HG02870 (cell line): ENCODE measurements around the gene FANK1.
A peak's percentile ranks its signal among the peaks of the same experiment; 100 is the strongest.

Experiments
- ATAC-seq: cut with Tn5 transposase; IDR thresholded peaks from one replicate; pipeline ENCODE4 v1.9.1; 2021; ENCODE audit warnings: mild to moderate bottlenecking, moderate library complexity; ENCODE audit not compliant: unreplicated experiment

The FANK1 gene

DNA sequence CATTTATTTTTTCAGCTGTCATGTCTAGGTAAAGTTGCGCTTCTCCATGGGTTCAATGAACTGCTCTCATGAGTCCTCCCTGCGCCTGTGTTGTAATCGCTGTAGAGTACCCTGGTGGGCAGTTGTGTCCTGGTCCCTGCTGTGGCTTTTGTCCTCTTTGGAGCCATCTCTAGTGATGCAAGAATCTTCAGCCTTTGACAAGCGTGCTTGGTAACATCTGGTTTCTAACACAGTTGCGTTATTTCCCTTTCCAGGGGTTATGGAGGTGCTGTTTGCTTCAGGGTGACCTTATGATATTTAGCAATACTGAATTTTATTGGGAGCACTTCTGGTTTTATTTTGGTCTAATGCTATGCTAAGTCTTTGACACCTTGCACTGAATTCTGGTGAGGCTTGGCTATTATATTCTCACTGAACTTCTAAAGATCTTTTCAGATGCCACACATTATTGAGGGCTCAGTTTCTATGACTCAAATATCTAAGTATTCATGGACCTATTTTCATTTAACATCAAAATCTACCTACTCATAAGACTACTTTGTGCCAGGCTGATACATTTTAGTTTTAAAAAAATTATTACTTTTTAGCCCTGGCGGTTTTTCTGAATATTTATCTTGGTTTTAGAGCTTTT lies 88.6 kb downstream of the FANK1 start:
- no peak for ATAC-seq

DNA sequence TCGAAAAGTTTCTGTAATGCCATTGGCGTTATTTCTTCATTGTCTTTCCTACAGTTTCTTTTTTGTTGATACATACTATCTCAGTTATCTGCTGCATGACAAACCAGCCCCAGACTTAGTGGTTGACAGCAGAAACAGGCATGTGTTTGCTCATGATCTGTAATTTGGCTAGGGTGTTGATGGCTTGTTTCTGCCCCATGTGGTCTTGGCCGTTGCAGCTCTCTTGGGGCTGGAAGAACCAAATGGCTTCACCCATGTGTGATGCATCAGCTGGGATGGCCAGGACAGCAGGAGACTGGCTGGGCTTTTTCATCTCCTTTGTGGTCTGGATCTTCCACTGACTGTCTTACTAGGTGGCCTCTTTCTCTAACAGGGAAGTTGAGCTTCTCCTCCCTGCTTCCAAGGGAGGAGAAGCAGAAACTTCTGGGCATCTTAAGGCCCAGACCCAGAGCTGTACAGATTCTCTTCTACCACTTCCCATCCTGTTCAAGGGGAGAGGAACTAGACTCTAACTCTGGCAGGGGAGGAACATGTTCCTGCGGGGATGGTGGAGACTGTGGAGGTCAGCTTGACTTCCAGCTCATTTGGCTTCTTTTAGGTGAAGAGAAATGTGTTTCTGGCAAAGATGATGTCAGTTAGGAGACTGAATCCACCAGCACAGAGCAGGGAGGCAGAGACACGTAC lies 89.3 kb downstream of the FANK1 start:
- ATAC-seq: no peak

DNA sequence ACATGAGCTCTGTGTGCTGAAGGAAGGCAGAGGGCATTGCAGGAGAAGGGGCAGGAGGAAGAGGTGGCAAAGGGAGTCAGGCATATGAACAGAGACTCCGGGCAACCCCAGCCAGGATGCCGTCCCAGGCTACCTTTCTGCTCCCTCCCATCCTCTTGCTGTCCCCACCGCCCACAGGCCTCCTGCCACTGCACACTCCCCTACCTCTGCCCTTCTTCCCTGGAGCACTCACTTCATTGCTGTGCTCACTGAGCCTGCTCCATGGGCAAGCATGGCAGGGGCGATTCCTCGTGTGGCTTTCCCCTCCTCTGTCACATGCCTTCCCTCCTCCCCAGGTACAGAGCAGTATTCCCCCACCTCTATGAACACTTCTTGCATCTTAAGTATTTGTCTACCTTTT lies 93.4 kb downstream of the FANK1 start:
- no peak for ATAC-seq

DNA sequence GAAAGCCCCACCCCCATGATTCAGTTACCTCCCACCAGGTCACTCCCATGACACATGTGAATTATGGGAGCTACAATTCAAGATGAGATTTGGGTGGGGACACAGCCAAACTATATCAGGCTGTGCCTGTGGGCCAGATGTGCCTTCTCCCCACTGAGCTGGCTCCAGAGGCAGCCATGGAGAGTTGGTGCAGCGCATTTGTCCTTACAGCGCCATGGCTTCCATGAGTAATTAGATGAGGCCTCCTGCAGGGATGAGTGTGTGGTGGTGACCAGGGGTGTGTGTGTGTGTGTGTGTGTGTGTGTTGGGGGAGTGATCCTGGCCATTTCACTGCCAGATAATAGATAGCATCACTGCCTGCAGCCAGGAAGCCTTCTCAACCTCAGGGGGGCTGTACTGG lies 94.6 kb downstream of the FANK1 start:
- no peak for ATAC-seq

DNA sequence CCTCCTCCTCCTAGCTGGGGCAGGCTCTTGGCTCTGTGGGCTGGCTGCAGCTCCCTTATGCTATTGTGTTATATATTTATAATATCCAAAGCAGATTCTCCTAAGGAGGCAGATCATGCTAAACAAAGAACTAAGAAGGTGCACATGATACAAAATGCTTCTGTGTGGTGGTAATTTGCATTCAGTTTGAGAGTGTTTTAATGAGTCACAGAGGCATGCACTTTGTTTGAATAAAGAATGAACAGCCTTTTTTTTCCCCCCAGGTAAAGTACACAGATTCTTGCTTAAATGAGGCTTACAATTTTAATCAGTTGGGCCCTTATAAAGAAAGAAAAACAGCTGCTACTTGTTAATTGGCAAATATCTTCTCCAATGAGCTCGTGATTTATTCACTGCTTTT lies 95.0 kb downstream of the FANK1 start:
- no peak for ATAC-seq

DNA sequence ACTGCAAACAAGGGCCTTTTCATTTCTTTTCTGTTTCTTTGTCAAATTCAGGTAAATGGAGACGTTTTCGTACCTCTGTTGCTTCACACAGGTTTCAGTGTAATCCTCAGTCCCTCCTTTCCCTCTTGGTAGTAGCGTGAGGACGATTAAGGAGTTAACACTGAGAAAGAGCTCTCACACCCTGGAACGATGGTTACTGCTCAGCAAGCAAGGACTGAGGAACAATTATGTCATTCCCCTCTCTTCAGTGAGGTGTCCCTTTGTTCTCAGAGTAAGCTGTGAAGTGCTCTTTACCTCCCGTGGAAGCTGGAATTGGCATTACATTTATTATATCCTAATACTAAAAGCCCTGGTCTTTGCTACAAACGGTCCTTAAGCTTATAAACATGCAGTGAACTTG lies 95.9 kb downstream of the FANK1 start:
- no peak for ATAC-seq

DNA sequence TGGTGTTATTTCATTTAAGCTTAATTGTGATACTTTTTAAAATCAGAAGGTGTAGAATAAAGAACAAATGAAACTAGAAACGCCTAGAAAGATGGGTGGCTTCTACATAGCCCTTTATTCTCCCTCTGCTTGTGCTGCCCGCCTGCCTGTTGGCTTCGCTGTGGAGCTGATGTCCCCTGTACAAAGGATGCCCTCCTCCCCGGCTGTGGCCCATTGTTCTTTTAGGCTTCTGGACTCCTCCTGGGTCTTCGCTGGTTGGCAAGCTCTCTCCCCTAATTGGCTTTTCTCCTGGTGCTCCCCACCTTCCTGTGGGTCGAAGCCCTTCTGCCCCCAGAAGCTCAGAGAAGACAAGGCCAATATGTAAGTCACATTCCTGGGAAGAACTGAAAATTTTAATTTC lies 98.2 kb downstream of the FANK1 start:
- no peak for ATAC-seq

DNA sequence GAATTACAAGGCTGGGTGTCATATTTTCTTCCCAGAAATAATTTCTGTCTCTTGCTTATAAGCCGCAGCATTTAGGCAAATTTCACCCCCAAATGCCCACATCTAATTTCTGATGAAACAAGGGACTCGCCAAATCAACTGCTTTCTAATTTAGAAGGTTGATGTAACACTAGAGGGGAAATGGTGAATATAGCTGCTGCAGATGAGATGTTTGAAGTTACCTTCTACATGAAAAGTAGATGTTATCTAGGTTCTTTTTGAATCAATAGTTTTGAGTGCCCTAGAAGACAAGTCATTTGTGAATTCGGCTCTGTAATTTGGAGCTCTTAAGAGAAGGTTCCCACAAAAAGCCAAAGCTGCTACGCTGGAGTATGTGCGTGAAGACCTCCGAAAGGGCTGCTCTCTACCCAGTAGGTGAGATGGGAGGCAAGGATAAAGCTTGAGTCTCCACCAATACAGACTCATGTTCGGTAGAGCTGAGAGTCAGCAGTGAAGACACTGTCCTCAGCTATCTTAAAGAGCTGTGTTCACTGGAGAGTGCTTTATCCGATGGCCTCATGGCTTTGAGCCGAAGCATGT lies 99.5 kb downstream of the FANK1 start:
- no peak for ATAC-seq

DNA sequence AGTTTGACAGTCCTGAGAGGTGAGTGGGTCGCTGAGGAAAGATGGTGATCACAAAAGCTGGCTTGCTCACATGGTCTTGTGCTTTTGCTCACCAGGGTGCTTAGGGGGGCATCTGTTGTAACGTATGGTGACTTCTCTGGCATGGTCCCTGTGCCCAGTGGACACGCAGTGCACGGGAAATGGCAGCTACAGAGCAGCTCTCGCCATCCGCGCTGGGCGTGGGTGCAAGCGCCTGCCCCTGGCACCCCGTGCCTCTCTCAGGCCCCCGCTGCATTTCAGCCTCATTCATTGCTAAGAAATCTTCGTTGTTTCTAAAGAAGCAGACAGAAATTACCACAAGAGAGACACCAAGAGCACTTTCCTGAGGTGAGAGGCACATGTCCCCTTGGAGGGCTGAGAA lies 101.2 kb downstream of the FANK1 start:
- ATAC-seq: no peak

DNA sequence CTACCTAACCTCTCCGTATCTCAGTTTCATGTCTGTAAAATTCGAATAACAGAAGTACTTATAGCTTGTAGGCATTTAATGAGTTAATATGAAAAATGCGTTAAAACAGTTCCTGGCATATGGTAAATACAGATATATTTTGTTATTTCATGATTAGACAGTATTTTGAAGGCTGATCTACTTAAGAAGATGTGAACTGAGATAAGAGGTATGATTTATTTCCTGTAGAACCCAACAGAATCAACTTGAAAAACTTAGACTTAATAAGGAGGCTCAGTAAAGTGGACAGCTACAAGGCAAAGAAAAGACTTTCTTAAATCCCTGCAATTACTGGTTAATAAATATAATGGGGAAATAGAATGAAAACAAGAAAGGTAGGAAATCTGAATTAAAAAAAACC lies 103.3 kb downstream of the FANK1 start:
- ATAC-seq: no peak

DNA sequence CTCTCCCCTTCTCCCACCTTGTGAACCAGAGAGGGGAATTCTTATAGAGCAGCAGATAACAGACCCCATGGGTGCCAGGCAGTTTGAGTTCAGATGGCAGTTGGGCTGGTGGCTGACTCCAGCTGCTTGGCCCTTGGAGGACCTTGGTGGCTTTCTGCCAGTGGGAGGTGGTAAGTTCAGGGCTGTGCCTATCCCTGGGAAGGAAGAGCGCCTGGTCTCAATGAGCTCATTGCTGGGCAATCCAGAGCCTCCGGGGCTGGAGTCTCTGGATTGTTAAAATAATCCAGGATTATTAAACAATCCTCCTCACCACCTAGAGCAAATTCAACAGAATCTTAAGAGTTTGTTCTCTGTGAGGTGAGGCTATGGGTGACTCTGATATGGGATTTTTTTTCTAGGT lies 105.2 kb downstream of the FANK1 start:
- ATAC-seq: no peak

DNA sequence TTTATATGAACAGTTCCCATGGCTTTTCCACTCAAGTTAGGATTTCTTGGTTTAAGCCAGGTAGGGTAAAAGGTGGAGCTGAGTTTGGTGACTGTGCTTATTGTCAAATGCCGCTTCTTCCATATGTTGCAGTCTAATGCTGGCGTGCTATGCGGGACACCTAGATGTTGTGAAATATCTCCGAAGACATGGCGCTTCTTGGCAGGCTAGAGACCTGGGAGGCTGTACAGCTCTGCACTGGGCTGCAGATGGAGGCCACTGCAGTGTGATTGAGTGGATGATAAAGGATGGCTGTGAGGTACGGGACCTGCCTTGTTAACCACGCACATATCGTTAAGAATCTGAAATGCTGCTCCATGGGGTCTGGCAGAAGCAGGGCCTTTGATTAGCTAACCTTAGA lies 108.4 kb downstream of the FANK1 start:
- ATAC-seq: no peak

DNA sequence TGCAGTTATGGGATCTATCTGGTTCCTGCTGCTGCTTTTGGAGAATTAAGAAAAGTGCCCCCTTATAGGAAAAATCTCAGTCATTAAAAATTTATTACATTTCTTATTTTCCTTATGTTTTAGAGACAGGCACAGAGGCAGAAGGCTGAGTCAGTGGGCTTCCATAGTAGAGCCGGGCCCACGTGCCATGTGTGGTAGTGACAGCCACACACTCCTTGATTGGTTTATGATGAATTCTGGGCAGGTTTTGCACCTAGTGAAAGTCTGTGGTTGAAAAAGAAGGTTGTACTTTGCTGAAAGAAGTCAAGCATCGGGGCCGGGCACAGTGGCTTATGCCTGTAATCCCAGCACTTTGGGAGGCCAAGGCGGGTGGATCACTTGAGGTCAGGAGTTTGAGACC lies 109.9 kb downstream of the FANK1 start:
- no peak for ATAC-seq

DNA sequence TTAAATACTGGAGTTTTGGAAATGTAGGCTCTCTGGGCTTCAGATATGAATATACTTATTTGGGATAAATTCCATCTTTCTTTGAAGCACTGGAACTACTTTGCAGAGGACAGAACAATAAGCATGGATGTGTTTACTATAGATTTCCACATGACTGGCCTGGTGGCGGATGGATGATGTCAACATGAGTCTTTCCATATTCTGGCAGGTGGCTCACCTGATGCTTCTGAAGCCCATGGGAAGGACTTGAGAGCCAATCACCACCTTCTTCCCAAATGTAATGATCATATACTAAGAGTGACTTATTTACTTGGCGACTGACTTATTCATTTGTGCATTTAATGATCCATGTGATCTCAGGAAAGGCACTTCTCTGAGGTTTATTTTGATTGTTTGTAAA lies 110.5 kb downstream of the FANK1 start:
- ATAC-seq: no peak

DNA sequence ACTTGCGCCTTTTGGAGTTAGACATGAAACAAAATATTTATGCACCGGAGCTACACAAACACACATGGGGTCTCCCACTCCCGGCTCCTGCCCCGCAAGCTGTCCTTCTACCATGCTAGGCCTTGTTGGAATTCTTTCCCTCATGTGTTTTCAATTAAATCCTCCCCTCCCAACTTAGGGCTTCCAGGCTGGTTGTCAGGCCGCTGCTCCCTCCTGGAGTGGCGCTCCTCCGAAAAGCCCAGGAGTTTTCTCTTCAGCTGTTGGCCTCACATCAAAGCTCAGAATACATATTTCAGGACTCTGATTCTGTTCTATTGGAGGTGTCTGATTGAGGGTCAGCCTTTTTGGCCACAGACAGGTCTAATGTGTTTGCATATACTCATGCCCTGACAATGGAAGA lies 113.3 kb downstream of the FANK1 start:
- no peak for ATAC-seq

DNA sequence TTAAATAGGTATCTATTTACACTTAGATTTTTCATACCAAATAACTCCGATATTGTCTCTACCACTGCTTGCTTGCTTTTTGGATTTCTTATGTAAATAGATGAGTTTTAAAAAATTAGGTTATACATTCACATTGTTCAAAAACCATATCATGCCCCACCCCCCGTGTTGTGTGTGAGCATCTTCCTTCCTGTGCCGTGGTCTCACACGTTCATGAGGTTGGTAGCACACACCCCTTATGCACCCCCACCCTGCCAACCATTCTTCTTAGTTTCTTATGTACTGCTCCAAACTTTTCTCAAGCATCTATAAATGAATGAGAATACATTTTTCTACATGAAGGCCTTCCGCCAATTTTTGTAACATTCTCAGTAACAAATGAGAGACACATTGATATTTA lies 115.6 kb downstream of the FANK1 start:
- ATAC-seq: no peak

DNA sequence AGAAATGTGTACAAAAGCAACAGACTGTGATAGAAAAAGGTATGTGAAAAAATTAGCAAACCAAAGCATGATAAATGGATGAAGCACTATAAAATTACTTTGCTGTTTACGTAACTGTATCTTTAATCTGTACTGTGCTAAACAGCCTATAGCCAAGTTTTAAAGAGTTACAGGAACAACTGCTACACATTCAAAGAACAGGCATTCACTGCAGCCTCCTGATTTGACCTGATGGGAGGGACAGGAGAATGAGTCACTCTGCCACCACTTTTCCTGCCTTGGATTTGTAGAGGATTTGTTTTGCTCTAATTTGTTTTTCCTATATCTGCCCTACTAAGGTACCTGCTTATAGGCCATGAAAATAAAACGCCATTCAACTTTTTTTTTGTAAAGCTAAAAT lies 116.1 kb downstream of the FANK1 start:
- ATAC-seq: no peak

DNA sequence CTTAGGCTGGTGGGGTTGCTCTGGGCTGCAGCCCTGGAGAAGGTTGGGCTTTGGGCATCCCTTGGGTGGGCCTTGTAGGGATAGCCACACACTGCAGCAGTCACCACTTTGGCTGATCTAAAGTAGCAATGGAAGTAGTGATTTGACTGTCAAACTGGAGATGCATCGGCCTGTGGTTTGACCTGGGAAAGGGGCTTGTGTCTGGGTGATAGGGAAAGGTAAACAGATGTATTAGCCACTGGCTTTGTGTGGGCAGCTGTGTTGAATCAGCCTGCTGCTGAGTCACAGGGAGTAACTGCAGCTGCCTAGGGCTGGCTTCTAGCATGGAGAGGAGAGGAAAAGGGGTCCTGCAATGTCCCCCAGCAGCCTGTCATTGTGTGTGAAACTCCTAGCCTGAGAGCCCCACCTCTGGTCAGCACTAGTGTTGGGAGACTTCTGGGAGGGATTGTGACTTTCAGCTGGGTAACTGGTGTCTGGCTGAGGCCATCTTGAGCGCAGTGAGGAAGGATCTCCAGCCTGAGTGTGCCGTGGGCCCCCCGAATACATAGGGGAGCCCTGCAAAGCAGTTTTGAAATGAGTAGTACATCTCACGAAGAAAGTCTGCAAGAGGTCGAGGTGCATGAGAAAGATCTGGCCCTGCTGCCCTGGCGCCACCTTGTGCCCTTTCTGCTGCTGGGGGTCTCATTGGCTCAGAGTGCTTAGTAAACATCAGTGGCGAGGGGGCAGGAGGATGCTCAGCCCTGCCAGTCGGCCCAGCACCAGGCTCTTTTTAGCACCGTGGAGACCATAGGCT lies 117.3 kb downstream of the FANK1 start:
- peak; percentile 83 for ATAC-seq

DNA sequence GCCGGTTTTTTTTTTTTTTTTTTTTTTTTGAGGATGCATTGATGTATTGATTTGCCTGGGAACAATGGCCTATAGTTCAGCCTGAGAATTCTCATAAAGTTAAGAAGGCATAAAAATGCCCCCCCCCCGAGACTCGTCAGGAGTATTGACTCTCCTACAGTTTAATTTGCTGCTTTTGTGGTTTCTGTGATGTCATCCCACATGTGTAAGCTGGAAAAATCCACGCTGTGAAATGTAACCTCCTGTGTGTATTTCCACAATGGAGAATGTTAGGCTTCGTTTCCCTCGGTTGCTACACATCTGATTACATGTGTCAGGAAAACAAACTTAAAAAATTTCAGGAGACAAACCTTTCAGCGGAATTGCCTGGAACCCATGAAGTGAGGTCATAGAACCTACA lies 117.9 kb downstream of the FANK1 start:
- no peak for ATAC-seq

DNA sequence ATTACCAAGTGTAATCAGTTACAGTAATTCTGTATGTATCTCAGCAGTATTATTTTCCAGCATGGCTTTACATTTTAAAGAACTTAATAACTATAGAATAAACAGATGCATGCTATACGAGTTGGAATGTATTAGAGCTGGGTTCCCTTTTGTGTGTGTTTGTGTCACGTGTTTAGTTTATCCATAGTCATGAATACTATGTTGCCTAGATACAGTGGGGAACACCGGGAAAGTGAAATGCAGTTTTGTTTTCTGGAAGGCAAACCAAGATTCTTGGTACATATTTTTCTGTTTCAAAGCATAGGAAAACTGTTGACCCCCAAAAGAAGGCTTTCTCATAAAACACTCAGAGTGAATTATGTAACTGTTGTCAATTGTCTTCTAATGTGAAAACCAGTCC lies 119.0 kb downstream of the FANK1 start:
- no peak for ATAC-seq

DNA sequence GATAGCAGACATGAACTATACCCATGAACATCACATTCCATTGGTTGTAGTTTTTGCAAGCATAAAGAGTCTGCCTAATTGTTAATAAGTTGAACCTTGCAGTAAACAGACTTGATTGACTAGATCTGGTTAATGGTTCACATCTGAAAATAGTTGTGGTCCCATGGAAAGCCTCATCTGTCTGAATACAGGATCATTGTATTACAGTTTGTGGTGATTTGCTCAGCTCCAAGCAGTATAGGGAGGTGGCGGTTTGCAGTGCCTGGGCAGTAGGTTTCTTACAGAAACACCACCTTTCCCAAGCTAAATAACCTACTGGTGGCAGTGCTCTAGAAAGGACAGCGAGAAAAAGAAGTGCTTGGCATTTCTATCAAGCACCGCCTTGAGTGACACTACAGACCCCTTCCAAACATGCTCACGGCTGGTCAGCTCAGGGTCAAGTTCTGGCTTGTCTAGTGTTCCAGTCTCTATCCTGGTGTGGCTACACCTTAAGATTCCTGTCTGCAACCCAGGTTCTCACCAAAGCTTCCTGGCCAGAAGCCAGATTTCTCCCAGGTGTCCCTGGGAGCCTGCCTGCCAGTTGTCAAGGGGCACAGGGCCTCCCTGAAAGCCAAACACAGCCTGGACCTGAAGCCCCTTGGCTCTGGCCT lies 119.9 kb downstream of the FANK1 start:
- no peak for ATAC-seq
